ENCODE measurements around the gene CHMP3.
"Not testable (repeated sequence)": the region's sequence is repeated elsewhere in the genome, so short reads cannot be mapped to it uniquely, and the experiment has no call there.

Gene CHMP3

DNA sequence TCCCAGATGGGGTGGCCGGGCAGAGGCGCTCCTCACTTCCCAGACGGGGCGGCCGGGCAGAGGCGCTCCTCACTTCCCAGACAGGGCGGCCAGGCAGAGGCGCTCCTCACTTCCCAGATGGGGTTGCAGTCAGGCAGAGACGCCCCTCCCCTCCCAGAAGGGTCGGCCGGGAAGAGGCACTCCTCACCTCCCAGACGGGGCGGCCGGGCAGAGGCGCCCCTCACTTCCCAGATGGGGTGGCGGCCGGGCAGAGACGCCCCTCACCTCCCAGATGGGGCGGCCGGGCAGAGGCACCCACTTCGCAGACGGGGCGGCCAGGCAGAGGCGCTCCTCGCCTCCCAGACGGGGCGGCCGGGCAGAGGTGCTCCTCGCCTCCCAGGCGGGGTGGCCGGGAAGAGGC, 13.8 kb downstream of the CHMP3 start:
- not testable (repeated sequence) for DNase-seq (ENCODE audit: low spot score)

DNA sequence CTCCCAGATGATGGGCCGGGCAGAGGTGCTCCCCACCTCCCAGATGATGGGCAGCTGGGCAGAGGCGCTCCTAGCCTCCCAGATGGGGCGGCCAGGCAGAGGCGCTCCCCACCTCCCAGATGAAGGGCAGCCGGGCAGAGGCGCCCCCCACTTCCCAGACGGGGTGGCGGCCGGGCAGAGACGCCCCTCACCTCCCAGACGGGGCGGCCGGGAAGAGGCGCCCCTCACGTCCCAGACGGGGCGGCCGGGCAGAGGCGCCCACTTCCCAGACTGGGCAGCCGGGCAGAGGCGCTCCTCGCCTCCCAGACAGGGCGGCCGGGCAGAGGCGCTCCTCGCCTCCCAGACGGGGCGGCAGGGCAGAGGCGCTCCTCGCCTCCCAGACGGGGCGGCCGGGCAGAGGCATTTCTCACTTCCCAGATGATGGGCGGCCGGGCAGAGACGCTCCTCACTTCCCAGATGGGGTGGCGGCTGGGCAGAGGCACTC, 14.3 kb downstream of the CHMP3 start:
- DNase-seq (ENCODE audit: low spot score), result not testable (repeated sequence)

DNA sequence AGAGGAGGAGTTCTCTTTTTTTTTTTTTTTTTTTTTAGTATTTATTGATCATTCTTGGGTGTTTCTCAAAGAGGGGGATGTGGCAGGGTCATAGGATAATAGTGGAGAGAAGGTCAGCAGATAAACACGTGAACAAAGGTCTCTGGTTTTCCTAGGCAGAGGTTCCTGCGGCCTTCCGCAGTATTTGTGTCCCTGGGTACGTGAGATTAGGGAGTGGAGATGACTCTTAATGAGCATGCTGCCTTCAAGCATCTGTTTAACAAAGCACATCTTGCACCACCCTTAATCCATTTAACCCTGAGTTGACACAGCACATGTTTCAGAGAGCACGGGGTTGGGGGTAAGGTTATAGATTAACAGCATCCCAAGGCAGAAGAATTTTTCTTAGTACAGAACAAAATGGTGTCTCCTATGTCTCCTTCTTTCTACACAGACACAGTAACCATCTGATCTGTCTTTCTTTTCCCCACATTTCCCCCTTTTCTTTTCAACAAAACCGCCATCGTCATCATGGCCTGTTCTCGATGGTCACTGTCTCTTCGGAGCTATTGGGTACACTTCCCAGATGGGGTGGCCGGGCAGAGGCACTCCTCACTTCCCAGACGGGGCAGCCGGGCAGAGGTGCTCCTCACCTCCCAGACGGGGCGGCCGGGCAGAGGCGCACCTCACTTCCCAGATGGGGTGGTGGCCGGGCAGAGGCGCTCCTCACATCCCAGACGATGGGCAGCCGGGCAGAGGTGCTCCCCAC, 14.9 kb downstream of the CHMP3 start:
- DNase-seq (ENCODE audit: low spot score), result not testable (repeated sequence)

DNA sequence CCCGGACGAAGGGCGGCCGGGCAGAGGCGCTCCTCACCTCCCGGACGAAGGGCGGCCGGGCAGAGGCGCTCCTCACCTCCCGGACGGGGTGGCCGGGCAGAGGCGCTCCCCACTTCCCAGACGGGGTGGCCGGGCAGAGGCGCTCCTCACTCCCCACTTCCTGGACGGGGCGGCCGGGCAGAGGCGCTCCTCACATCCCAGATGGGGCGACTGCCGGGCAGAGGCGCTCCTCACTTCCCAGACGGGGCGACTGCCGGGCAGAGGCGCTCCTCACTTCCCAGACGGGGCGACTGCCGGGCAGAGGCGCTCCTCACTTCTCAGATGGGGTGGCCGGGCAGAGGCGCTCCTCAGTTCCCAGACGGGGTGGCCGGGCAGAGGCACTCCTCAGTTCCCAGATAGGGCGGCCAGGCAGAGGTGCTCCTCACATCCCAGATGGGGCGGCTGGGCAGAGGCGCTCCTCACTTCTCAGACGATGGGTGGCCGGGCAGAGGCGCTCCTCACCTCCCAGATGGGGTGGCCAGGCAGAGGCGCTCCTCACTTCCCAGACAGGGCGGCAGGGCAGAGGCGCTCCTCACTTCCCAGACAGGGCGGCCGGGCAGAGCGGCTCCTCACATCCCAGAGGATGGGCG, 17.8 kb downstream of the CHMP3 start:
- DNase-seq (ENCODE audit: low spot score), result not testable (repeated sequence)

DNA sequence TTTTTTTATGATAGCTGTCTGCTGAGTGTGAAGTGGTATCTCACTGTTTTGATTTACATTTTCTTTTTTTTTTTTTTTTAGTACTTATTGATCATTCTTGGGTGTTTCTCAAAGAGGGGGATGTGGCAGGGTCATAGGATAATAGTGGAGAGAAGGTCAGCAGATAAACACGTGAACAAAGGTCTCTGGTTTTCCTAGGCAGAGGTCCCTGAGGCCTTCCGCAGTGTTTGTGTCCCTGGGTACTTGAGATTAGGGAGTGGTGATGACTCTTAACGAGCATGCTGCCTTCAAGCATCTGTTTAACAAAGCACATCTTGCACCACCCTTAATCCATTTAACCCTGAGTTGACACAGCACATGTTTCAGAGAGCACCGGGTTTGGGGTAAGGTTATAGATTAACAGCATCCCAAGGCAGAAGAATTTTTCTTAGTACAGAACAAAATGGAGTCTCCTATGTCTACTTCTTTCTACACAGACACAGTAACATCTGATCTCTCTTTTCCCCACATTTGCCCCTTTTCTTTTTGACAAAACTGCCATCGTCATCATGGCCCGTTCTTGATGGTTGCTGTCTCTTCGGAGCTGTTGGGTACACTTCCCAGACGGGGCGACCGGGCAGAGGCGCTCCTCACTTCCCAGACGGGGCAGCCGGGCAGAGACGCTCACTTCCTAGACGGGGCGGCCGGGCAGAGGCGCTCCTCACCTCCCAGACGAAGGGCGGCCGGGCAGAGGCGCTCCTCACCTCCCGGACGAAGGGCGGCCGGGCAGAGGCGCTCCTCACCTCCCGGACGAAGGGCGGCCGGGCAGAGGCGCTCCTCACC, 18.8 kb downstream of the CHMP3 start:
- DNase-seq (ENCODE audit: low spot score), result not testable (repeated sequence)

DNA sequence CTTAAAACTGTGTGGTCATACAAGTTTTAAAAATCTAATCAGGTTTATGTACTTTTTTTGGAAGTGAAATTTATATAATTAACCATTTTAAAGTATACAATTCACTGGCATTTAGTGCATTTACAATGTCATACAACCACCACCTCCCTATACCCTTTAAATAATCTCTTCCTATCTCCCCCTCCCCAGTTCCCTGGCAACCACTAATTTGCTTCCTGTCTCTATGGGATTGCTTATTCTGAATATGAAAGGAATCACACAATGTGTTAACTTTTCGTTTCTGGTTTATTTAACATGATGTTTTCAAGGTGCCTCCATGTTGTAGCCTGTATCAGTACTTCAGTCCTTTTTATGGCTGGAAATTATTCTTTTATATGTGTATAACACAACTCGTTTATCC, 19.4 kb downstream of the CHMP3 start:
- DNase-seq (ENCODE audit: low spot score), result no peak

DNA sequence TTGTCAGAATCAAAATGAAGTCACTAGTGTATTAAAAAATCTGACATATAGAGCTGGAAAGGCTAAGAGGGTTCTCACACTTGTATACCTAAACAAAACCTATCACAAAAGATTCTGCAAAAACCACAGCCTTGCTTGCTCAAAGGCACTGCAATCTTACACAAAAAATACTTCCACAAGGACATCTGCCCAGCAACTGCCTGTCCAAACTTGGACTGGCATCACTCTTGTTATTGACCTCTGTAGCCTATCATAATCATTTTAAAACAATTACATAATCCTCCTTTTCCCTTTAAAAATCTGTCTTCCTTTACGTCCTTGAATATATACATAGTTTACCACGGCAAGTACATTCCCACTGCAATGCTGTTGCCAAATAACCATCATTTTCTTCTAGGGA, 19.9 kb downstream of the CHMP3 start:
- DNase-seq (ENCODE audit: low spot score), result no peak

DNA sequence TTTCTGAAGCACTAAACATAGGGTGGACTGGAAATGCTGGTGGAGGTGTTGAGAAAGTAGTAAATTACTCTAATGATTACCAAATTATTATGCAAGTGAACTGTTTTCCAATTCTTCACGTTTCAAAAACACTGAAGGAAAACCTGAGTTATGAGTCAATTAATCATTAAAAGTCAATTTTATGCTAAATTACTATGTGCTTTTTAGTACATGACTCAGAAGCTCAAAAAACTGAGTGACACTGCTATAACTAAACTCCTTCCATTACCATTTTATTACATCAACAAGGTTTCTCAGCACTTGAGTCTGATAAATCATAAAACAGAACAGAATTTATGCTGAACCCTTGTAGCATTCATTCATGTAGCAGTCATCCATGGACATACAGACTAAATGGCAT, 20.4 kb downstream of the CHMP3 start:
- no peak for DNase-seq (ENCODE audit: low spot score)

DNA sequence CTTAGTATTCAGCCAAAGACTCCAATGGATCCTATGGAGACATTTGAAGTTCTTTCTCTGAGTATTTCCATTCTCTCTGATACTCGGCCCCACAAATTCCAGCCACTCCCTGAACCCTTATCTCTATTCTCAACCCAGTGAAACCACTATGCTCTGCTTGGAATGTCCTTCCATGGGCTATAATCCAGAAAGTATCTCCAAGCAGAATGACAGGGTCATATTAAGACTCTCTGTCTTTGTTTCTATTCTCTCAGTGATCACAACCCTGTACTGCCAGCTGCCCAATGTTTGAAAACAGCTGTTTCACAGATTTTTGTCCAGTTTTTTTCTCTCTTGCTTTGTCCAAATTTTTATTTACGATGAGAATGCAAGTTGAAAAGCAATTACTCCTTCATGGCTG, 21.9 kb downstream of the CHMP3 start:
- DNase-seq (ENCODE audit: low spot score), result no peak

DNA sequence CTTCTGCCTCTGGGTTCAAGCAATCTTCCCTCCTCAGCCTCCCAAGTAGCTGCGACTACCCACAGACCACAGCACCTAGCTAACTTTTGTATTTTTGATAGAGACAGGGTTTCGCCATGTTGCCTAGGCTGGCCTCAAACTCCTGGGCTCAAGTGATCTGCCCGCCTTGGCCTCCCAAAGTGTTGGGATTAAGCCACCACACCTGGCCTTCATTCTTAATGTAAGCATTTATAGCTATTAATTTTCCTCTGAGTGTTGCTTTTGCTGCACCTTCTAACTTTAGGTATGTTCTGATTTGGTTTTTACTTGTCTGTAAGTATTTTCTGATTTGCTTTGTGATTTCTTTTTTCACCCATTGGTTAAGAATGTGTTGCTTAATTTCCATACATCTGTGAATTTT, 29.7 kb downstream of the CHMP3 start:
- no peak for DNase-seq (ENCODE audit: low spot score)

DNA sequence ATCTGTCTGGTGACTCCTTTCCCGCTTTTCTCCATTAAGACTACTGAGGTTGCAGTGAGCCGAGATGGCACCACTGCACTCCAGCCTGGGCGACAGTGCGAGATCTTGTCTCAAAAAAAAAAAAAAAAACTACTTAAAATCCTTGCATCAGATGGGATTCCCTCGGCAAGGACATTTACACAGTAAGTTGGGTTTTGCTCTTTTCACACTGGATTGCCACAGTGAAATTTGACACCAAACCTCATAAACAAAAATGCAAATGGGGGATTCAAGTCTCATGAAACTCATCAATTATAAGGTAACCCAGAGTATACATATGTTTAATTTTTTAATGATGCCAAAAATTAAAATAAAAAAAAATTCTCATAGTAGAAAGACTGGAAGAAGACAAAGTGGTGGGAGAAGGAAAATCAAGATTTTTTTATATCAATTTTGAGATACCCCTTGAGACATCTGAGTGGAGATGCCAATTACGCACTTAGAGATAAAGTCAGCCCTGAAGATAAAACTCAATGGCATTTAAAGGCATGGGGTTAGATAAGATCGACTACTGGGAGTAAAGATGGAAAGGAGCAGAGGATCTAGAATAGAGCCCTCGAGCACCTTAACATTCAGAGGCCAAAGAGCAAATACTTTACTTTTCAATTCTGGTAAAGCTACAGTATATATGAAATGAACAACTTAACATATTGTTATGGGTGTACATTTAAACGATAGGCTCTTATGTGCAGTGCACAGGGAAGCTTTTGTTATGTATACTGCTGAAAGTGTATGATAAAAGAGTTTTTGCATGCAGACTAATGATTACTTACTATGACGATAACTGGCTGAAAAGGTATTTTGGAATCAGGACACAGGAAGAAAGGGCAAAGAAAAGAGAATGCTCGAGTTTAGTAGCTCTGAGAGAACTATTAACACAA, 37.6 kb downstream of the CHMP3 start:
- no peak for DNase-seq (ENCODE audit: low spot score)

DNA sequence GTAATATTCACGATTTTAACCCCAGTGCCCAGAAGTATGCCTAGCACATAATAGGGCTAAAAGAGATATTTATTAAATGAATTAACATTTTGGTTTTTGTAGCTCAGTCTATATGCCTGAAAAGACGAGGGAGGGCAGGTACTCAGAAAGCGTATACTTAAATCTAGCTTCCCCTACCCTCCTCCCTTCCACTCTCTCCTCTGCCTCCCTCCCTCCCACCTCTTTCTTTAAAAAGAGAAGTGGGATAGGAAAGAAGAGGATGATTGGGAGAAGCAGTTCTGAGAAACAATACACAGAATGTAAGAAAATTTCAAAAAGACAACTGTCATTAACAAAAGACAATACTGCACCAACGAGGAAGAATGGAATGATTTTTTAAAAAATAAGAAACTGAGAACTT, 39.8 kb downstream of the CHMP3 start:
- DNase-seq (ENCODE audit: low spot score), result no peak

DNA sequence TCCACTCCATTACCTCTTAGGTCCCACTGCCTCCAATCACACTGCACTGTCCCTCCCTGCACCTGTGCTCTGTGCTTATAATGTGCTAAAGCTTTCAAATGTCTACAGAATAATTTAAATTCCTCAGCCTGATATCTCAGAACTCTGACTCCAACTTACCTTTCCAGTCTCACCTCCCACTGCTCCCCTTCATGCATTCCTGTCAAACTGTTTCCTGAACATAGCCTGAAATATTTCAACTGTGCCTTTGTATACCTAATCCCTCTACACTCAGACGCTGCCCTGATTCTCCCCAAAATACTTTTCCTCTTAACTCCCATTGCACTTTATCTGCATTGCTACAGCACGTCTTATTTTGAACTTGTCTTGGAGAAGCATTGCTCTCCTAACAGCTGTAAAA, 40.5 kb downstream of the CHMP3 start:
- DNase-seq (ENCODE audit: low spot score), result no peak

DNA sequence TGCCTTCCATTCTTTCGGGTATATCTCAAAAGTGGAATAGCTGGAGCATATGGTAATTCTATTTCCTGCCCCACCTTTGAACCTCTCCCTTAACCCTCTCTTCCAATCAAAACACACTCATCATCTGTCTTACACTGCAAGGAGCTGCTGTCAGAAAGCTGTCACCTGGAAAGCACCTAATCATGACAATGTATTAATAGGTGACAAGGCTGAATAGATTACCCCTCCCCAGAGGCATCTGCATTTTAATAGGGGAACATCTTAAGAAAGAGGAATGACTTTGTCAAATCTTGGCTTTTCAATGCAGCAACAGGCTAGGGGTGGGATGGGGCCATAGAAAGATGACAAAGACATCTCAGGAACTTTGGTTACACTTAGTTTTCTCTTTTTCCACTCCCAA, 41.3 kb downstream of the CHMP3 start:
- no peak for DNase-seq (ENCODE audit: low spot score)

DNA sequence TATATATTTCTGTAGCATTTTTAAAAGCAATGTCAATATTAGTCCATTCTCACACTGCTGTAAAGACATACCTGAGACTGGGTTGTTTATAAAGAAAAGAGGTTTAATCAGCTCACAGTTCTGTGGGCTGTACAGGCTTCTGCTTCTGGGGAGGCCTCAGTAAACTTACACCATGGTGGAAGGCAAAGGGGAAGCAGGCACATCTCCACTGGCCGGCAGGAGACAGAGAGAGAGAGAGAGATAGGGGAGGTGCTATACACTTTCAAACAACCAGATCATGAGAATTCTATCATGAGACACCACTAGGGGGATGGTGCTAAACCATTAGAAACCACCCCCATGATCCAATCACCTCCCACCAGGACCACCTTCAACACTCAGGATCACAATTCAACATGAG, 43.1 kb downstream of the CHMP3 start:
- DNase-seq (ENCODE audit: low spot score), result no peak

DNA sequence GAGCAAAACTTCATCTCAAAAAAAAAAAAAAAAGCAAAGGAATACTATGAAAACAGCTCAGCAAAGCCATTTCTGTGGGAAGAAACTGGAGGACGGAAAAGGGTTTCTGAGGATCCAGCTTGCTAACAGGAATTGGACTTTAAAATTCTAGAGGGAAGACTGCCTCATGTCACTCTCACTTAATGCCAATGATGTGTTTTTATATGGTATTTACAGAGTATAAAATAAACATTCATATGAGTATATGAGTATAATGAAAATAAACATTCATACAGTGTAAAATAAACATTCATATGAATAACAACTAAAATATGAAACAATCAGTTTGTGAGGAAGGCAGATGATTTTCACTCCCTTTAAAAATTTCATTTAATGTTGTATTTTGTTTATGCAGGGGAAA, 43.9 kb downstream of the CHMP3 start:
- no peak for DNase-seq (ENCODE audit: low spot score)

DNA sequence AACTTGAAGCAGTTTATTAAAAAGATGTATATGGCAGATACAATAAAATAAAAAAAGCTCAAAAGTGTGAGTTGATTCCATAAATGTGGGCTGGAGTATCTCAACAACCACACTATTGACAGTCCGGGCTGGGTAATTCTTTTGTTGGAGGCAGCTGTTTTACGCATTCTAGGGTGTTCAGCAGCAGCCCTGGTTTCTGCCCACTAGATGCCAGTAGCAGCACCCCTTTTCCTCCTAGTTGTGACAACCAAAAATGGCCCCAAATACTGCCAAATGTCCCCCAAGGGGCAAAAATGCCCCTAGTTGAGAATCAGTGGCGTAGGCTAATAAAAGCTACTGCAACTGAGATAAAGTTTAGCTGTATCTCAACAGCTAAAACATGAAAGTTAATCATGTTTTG, 44.8 kb downstream of the CHMP3 start:
- peak; percentile 29 for DNase-seq (ENCODE audit: low spot score)

DNA sequence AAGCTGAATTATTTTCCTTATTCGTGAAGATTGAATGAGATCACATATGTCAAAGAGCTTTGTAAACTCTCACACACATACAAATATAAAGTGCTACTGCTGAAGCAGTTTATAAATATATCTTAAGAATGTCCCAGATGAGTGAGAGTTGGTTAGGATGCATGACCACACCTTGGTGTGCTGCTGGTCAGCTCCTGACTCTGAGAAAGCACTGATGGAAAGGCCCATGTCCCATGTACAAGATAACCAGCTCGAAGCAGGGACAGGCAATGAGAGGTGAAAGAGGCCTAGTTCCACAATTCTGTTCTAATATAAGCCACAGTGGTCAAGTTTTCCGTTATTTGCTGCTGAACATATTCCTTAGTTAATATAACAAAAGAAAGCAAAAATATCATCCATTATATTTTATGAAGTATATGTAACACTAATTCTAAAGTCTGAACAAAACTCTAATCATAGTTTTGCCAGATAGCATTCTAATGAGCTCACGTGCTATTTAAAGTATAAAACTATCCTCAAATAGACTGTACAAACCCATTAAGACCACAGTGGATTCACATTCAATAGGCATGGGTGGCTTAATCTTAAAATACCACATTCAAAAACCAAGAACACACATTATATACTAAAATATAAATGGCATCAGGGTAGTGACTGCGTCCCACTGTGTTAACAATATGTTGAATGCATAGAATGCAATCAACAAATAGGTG, 49.1 kb downstream of the CHMP3 start:
- no peak for DNase-seq (ENCODE audit: low spot score)

DNA sequence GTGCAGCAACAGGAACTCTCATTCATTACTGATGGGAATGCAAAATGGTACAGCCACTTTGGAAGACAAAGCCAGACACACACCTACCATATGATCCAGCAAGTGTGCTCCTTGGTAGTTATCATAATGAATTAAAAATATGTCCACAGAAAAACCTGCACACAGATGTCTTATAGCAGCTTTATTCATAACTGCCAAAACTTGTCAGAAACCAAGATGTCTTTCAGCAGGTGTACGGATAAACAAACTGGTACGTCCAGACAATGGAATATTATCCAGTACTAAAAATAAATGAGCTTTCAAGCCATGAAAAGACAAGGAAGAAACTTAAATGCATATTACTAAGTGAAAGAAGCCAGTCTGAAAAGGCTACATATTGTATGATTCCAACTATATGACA, 50.4 kb downstream of the CHMP3 start:
- no peak for DNase-seq (ENCODE audit: low spot score)

DNA sequence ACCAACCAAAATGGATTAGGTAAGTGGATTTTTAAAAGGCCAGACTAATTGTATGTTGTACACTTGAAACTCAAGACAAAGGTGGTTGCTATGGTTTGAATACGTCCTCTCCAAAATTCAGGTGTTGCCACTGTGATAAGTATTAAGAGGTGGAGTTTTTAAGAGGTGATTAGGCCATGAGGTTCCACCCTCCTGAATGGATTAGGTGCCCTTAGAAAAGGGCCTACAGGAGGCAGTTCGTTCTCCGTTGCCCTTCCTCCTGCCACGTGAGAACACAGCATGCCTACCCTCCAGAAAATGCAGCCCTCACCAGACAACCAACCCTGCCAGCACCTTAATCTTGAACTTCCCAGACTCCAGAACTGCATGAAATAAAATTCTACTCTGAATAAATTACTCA, 51.2 kb downstream of the CHMP3 start:
- no peak for DNase-seq (ENCODE audit: low spot score)

DNA sequence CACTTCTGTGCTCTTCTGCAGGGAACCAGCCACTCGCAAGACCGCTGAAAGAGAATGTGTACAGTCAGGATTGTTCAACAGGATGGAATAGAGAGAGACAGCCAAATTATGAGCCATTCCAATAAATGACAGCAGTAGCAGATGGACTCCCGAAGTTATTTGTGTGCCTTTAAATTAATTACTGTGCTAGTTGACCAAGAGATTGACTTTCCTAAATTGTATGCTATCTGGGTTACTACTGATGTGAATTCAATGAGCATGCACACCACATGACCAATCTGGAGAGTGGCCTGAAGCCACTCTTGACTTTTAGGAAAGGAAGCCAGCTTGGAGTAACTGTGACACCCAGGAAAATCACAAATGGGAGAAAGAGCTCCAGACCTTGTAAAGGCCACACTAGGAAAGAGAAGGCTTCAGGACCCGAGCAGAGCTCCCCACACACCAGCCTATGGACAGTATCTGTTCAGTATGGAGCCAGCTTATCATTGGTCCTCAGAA, 52.8 kb downstream of the CHMP3 start:
- no peak for DNase-seq (ENCODE audit: low spot score)

Data from SW480 (cell line).